Skin epidermis (tissue), 12 donors: ENCODE measurements around the gene AXIN1.
"Not testable (repeated sequence)": the region's sequence is repeated elsewhere in the genome, so short reads cannot be mapped to it uniquely, and the experiment has no call there.

Source experiments
- H3K27ac ChIP-seq, 21 experiments: fragments of 200-600 bp; sonication (generic) in 11 of 21; one replicate each; pipeline ENCODE4 v1.5.0; 2020; ENCODE audit warnings: mild to moderate bottlenecking in 3 of 21, inconsistent platforms in 2 of 21, moderate library complexity in 2 of 21
- H3K4me3 ChIP-seq, 7 experiments: fragments of 200-600 bp; sonication (generic) in 2 of 7; one replicate each; pipeline ENCODE4 v1.5.0; 2020; ENCODE audit warnings: inconsistent platforms in 2 of 7, mild to moderate bottlenecking in 2 of 7, moderate library complexity in 1 of 7

AXIN1 gene

DNA sequence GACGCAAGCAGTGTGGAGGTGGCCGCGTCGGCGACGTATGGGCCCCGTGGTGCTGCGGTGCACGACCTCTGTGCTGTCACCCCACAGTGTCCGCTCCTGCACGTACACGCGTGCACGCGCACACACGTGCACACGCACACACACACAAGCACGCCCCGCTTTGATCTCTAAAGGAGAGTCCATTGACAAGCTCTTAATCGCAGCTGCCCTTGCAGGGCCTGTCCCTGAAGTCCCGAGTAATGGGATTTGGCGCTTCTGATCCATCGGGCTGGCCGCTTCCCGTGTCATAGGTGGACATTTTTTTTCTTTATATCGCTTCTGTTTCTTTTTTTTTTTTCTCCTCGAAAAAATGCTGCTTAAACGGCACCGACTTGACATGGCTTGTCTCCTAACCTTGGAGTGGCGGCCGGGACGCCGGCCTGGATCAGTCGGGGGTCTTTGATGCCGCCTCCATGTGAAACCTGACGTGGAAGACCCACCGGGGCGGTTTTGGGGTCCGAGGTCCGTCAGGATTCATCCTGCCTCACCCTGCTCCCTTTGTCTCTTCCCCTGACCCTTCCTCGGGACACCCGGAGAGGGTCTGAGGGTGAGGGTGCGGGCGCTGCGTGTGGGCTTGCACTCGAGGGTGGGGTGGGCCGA is 8.3 kb upstream of the AXIN1 start:
- Histone ChIP-seq H3K27ac (no peak overlapping the region), H3K4me3 (no peak overlapping the region)

DNA sequence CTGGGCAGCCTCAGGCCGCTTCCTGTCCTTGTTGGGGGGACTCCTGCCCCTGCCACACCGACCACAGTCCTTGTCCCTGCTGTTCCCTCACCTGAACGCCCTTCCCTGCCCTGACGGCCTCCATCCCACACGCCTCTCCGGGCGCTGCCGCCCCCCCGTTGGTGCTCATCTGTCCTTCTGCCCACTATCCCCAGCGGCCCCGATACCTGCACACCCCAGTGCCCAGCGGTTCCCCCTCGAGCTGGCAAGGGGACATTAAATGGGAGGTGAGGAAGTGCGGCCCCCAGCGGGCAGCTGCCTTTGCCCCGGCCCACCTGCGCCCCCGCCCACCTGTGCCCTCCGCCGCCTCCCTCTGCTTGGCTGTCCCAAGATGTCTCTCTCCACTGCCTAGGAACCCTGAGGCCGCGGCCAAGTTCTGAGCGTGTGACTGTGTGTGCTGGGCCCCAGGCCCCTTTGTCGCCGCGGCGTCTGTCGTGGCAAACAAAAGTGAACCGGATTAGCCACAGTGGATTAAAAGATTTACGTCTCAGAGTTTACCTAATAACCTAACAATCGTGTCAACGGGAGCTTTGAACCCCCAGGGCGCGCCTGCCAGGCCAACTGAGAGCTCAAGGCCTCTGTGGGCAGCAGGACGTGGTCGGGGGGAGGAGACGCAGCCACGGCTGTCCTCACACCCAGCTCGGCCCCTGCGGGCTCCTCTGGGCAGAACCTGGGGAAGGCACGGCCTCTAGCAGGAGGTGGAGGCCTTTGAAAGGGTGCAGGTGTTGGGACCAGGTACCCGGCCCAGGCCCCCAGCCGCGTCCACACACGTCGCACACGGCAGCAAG is 7.6 kb upstream of the AXIN1 start:
- Histone ChIP-seq H3K27ac (no peak overlapping the region), H3K4me3 (no peak overlapping the region)

GRCh38 chr16:359067-359763 is 6.7 kb upstream of the AXIN1 start:
- H3K27ac ChIP-seq = no peak overlapping the region
- H3K4me3 ChIP-seq = no peak overlapping the region

DNA sequence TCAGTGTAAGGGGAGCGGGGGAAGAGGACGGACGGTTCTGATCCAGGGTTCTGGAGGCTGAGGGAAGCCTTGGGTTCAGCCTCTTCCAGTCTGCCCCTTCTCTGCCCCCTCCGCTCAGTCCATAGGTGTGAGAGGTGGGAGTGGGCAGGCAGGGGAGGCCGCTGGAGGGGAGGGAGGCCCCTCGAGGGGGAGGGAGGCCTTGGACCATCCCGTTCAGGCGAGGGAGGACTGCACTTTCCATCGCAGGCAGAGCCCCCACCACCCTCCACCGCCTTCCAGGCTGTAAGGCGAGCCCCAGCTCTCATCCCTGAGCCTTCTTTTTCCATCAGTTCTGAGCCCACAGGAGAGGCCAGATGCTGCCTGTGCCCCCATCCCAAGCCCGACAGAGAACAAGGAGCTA is 4.2 kb upstream of the AXIN1 start:
- H3K4me3 ChIP-seq = no peak overlapping the region
- no peak overlapping the region for H3K27ac ChIP-seq

GRCh38 chr16:354971-355461 is 2.5 kb upstream of the AXIN1 start:
- Histone ChIP-seq H3K27ac (peak overlapping the region in 5 of 21 experiments; percentile 4 to 83 (median 24)), H3K4me3 (no peak overlapping the region)

GRCh38 chr16:354291-354881 is 1.9 kb upstream of the AXIN1 start:
- Histone ChIP-seq H3K27ac (peak overlapping the region in 8 of 21 experiments; percentile 4 to 83 (median 74)), H3K4me3 (no peak overlapping the region)

DNA sequence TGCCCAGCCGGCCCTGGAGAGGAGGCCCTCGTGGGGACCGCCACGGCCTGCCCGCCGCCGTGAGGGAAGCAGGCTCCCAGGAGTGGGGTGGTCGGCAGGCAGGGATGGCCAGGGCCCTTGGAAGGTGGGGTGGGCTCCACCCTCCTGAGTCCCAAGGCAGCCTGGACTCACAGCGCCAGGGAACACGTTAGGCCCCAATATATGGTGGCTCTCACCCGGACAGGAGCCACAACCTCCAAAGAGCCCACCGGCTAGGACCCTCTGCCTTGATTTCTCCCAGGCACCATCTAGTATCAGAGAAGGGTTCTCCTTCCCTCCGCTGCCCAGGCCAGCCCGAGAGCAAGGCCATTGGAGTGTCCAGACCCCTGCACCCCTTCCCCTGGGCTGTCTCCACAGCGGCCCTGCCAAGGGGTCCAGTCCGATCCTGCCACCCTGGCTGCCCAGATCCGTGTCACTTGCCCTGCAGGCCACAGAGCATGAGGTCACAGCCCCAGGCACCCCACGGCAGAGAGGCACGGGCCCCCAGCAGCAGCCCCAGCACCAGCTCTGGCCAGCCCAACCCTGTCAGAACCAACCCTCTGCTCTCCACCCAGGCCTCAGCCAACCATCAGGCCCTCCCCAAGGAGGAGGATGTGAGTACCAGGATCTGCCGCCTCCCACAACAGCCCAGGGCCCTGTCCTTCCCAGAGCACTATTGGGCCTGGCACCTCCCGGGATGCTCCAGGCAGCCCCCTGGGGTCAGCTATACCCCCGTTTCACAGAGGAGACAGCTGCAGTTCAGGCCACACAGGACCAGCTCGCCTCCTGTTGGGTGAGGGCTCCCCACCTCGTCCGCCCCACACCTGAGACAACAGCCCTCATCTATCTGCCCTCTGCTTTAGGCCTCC is 1.1 kb upstream of the AXIN1 start:
- peak overlapping the region; percentile 19 to 89 (median 34) for H3K4me3 ChIP-seq
- H3K27ac ChIP-seq = peak overlapping the region in 19 of 21 experiments; percentile 10 to 83 (median 68)

GRCh38 chr16:351804-352520 is 561 bp downstream of the AXIN1 start:
- peak overlapping the region; percentile 48 to 89 (median 73) for H3K4me3 ChIP-seq
- peak overlapping the region in 20 of 21 experiments; percentile 29 to 92 (median 72) for H3K27ac ChIP-seq

GRCh38 chr16:350203-350602 is 2.3 kb downstream of the AXIN1 start:
- no peak overlapping the region for H3K4me3 ChIP-seq
- H3K27ac ChIP-seq = no peak overlapping the region

DNA sequence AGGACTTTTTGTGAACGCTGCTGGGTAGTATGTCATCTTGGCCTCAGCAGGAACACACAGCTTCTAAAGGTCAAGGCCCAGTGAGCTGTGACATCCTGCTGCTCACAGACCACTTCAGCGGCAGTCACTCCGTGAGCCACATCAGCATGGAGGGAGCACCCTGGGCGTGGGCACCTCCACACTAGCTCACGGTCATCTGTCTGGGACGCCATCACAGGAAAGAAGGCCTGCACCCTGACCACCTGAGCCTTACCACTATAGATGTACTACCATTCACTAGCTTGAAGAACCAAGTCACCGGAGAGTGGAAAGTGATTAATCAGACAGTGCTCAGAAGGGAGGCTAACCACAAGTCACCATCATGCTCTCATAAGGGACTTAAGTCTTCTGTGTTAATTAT is 3.3 kb downstream of the AXIN1 start:
- Histone ChIP-seq H3K27ac (no peak overlapping the region), H3K4me3 (no peak overlapping the region)

- not testable (repeated sequence) for H3K27ac ChIP-seq, H3K4me3 ChIP-seq
These were observed 4.0 kb downstream of the AXIN1 start for GRCh38 chr16:348495-348894.

GRCh38 chr16:347203-347602 is 5.3 kb downstream of the AXIN1 start:
- H3K4me3 ChIP-seq = no peak overlapping the region
- H3K27ac ChIP-seq = peak overlapping the region in 1 of 21 experiments; percentile 12

DNA sequence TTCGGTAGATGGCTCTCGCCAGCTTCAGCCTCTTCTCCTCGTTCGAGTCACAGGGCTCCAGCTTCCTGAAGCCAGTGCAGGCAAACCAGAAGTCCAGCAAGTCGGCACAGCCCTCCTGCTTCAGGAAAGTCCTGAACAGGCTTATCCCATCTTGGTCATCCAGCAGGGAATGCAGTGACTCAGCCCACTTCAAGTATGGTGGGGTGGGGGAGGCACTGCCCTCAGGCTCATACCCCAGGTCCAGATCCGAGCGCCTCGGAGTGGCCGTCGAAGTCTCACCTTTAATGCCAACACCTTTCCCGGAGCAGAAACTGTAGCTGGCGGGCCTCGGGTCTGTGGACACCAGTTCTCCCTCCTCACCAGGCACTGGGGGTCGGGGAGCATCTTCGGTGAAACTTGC is 5.9 kb downstream of the AXIN1 start:
- H3K4me3 ChIP-seq = no peak overlapping the region
- no peak overlapping the region for H3K27ac ChIP-seq

- Histone ChIP-seq H3K27ac (no peak overlapping the region), H3K4me3 (no peak overlapping the region)
These were observed 6.8 kb downstream of the AXIN1 start for GRCh38 chr16:345772-346171.

GRCh38 chr16:342455-343213 is 9.9 kb downstream of the AXIN1 start:
- H3K4me3 ChIP-seq = no peak overlapping the region
- H3K27ac ChIP-seq = no peak overlapping the region

DNA sequence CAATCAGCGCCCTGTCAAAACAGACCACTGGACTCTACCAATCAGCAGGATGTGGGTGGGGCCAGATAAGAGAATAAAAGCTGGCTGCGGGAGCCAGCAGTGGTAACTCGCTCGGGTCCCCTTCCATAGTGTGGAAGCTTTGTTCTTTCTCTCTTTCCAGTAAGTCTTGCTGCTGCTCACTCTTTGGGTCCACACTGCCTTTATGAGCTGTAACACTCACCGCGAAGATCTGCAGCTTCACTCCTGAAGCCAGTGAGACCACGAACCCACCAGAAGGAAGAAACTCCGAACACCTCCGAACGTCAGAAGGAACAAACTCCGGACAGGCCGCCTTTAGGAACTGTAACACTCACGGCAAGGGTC is 10.6 kb downstream of the AXIN1 start:
- not testable (repeated sequence) for H3K4me3 ChIP-seq, H3K27ac ChIP-seq

DNA sequence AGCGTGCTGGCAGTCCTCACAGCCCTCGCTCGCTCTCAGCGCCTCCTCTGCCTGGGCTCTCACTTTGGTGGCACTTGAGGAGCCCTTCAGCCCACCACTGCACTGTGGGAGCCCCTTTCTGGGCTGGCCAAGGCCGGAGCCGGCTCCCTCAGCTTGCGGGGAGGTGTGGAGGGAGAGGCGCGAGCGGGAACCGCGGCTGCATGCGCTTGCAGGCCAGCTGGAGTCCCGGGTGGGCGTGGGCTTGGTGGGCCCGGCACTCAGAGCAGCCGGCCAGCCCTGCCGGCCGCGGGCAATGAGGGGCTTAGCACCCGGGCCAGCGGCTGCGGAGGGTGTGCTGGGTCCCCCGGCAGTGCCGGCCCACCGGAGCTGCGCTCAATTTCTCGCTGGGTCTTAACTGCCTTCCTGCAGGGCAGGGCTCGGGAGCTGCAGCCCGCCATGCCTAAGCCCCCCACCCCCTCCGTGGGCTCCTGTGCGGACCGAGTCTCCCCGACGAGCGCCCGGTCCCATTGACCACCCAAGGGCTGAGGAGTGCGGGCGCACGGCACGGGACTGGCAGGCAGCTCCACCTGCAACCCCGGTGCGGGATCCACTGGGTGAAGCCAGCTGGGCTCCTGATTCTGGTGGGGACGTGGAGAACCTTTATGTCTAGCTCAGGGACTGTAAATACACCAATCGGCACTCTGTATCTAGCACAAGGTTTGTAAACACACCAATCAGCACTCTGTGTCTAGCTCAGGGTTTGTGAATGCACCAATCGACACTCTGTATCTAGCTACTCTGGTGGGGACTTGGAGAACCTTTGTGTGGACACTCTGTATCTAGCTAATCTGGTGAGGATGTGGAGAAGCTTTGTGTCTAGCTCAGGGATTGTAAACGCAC is 11.2 kb downstream of the AXIN1 start:
- not testable (repeated sequence) for H3K27ac ChIP-seq, H3K4me3 ChIP-seq
